NCI-H2081 treated with DMSO at 0.1 percent for 48 hours (cell line): ENCODE measurements around the gene TRMT44.
"Not testable (repeated sequence)": the region's sequence is repeated elsewhere in the genome, so short reads cannot be mapped to it uniquely, and the experiment has no call there.

Source experiments
- DNase-seq: peaks from one replicate; lab custom pipeline; 2025; lab: John Stamatoyannopoulos, UW

TRMT44 gene

DNA sequence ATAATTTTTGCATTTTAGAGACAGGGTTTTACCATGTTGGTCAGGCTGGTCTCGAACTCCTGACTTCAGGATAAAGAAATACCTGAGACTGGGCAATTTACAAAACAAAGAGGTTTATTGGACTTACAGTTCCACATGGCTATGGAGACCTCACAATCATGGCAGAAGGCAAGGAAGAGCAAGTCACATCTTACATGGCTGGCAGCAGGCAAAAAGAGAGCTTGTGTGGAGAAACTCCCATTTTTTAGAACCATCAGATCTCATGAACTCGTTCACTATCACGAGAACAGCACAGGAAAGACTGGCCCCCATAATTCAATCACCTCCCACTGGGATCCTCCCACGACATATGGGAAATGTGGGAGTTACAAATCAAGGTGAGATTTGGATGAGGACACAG is 72.5 kb downstream of the TRMT44 start:
- DNase-seq = not testable (repeated sequence)

DNA sequence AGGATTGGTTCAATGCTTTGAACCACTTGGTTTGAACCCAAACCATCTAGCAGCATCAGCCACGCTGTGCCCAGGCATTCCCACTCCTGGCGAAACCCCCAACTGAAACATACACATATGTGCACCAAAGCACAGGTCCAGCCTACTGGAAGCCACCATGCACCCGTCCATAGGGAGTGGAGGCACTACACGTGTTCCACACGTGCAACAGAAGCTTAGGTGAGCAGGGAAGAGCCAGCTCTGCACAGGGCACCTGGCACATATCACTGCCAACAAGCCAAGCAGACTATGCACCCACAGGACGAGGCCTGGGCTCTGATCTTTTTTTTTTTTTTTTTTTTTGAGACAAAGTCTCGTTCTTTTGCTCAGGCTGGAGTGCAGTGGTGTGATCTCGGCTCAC is 73.4 kb downstream of the TRMT44 start:
- DNase-seq = no peak

- no peak for DNase-seq
Measured at GRCh38 chr4:8514391-8514790, 73.8 kb downstream of the TRMT44 start.

DNA sequence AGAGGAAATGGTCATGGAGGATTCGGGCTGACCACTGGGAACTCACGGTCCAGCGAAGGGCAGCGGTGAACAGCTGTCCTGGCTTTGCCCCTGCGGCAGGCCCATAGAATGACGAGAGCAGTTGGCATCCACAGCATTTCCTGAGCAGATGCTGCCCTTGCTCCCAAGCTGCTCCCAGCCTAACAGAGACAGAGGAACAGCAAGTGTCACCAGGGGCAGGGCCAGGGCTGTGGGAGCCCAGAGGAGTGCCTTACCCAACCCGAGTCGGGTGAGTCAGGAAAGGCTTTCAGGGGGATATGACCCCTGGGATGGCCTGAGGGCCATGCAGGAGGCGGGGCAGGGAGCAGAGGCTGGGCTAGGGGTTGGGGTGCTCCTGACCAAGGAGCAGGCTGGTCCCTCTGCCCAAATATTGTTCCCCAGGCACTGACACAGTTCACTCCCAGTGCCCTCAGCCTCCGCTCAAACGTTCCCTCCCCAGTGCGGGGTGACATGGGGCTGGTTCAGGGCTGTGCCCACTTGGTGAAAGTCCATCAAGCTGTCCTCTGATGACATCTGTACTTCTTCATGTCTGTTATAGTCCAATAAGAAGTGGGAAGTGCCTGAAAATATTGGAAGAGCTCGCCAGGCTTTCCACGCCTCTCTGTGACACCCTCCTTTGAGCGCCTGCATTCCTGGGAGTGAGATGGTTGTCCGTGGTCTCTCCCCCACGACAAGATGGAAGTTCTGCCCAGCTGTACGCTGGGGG is 74.9 kb downstream of the TRMT44 start:
- DNase-seq = no peak

GRCh38 chr4:8516061-8516573 is 75.5 kb downstream of the TRMT44 start:
- DNase-seq = no peak

DNA sequence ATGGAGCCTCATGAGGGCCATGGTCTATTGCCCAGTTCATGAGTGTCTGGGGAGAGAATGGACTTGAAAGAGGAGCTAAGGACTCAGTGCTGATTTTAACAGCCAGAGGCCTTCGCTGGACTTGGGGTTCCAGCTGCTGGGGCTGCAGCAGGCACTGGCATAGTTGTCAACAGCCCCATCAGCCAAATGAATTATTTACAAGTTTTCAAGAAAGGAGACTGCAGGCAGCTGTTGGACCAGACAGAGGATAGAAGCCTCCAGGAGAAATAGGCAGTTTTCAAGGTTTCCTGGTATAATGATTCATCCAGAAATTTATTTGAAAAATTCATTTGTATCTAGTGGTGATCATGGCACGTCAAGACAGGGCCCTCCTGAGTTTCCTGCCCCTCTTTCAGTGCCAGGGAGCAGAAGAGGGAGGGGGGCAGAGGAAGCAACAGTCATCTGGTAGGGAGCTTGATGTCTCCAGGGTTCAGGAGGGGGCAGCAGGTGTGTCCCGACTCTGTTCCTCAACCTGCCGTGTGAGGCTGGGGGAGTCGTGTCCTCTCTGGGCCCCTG is 76.5 kb downstream of the TRMT44 start:
- DNase-seq = no peak

DNA sequence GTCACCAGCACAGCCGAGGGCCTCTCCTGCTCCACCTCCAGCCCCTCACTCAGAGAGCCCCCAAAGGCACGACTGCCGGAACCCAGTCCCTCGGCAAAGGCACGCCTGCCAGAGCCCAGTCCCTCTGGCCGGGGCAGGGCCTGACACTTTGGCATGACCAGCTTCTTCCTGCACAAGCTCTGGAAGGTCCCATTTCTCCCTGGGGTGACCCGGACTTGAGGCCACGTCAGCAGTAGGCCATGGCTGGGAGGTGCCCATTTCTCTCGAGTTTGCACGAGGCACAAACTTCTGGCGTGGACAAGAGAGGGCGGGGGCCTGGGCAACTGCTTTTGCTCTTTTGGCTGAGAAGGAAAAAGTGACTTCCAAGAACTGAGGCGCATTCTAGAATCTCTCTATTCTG is 77.4 kb downstream of the TRMT44 start:
- no peak for DNase-seq

GRCh38 chr4:8522160-8523120 is 81.9 kb downstream of the TRMT44 start:
- DNase-seq = no peak

- no peak for DNase-seq
Measured at GRCh38 chr4:8523175-8523574, 82.6 kb downstream of the TRMT44 start.

DNA sequence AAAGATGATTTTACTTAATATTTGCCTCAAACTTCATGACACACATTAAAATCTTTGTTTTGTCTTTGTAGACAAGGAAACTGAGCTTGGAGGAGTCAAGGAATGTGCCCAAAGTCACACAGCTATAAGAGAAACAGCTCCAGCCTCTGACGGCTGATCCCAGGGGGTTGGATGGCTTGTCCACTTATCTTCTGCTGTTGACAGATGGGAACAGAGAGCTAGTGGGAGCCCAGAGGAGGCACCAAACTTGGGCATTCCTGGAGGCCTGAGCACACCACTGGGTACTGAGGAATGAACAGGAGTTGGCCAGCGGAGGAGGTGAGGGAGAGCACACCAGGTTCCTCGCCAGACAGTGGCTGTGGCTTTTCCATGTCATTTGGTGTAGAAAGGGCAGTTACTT is 83.2 kb downstream of the TRMT44 start:
- no peak for DNase-seq

- no peak for DNase-seq
Measured at GRCh38 chr4:8524595-8525382, 84.2 kb downstream of the TRMT44 start.

DNA sequence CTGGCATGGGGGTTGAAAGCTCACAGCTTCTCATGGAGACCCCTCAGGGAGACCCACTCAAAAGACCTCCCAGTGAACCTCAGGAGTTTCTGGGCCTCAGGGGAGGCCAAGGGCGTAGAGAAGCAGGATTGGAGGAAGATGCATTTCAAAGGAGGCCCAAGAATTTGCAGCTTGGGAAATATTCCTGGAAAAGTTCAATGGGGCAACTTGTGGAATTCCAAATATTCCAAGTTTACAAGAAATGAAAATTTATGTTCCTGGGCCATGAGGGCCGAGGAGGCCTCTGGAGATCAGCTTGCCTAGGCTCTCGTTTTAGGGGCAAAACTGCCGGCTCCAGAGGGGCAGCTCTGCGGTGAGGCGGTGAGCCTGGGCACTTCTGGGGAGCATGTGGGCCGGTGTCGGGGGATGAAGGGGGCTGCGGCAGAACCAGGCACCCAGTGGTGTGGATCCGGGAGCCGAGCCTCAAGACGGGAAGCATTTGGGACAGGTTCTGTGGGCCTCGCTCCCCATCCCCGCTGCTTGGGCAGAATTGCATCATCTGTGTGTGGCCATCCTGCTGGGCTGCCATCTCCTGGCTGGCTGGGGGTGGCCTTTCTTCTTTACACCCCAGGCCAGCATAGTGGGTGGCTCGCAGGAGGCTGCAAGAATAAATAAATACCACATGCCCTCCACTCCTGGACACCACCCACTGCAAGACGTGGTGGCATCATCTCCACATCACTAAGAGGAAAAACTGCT is 85.0 kb downstream of the TRMT44 start:
- DNase-seq = no peak
